ENCODE data around the gene FOXL2. TPM values are rescaled to one million over a fixed set of nuclear protein-coding genes. Genes with fewer than 3 reads are reported as not detected.
"Not testable (repeated sequence)": the region's sequence is repeated elsewhere in the genome, so short reads cannot be mapped to it uniquely, and the experiment has no call there.

FOXL2 gene
- total and polyA plus RNA-seq, 10 donors: not detected

DNA sequence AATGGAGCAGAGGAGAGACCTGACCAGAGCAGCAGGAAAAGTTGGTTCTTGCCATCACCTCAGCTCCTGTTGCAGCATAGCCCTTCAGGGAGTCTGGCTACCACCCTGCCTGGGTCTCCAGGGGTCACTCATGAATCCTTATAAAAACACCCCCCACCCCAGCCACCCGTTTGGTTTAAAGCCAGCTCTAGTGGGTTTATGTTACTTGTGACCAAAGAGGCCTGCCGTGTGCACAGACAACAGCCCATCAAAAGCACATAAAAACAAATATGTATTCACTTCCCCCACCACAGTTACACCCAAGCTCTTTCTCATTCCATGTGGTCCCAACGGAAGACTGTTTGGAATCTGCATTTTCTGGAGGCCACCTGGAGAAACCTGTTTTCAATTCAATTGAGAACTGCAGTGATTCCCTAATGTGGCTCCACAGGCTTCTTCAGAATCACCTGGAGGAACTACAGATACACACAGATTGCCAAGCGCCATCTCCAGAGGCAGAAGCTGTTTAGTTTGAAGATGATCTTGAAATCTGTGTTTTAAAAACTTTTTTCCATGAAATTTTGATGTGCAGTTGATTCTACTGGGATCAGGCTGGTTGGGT, 13.8 kb downstream of the FOXL2 start:
- Histone ChIP-seq H3K27me3 (replicated peaks in 1 of 7) (peaks cover 2 to 78% (median 37%) of the 10 kb centered on the region in 7 donors), H3K4me3 (no peak overlapping the region), H3K27ac (no peak overlapping the region), H3K9me3 (no peaks in the 10 kb centered on the region), H3K36me3 (no peaks in the 10 kb centered on the region), H3K4me1 (peaks cover 21 to 29% (median 27%) of the 10 kb centered on the region in 6 donors)
- intact Hi-C loops (cut with DNase I; ENCODE audit: low total_unique reads): no loop called here
- WGBS, 5 donors: 64 to 84% (median 80%) methylated on average over 4 of the region's 4 CpGs
- no peak for DNase-seq
- TF ChIP-seq, protein P1, sequence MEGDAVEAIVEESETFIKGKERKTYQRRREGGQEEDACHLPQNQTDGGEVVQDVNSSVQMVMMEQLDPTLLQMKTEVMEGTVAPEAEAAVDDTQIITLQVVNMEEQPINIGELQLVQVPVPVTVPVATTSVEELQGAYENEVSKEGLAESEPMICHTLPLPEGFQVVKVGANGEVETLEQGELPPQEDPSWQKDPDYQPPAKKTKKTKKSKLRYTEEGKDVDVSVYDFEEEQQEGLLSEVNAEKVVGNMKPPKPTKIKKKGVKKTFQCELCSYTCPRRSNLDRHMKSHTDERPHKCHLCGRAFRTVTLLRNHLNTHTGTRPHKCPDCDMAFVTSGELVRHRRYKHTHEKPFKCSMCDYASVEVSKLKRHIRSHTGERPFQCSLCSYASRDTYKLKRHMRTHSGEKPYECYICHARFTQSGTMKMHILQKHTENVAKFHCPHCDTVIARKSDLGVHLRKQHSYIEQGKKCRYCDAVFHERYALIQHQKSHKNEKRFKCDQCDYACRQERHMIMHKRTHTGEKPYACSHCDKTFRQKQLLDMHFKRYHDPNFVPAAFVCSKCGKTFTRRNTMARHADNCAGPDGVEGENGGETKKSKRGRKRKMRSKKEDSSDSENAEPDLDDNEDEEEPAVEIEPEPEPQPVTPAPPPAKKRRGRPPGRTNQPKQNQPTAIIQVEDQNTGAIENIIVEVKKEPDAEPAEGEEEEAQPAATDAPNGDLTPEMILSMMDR (IDR thresholded peaks at IDR 0.05 in 8 of 11, conservative IDR thresholded peaks at IDR 0.05 in 3 of 11): no peak
- TF ChIP-seq POLR2A (IDR thresholded peaks at IDR 0.05) (no peak), POLR2AphosphoS5 (IDR thresholded peaks at IDR 0.05) (no peak)

DNA sequence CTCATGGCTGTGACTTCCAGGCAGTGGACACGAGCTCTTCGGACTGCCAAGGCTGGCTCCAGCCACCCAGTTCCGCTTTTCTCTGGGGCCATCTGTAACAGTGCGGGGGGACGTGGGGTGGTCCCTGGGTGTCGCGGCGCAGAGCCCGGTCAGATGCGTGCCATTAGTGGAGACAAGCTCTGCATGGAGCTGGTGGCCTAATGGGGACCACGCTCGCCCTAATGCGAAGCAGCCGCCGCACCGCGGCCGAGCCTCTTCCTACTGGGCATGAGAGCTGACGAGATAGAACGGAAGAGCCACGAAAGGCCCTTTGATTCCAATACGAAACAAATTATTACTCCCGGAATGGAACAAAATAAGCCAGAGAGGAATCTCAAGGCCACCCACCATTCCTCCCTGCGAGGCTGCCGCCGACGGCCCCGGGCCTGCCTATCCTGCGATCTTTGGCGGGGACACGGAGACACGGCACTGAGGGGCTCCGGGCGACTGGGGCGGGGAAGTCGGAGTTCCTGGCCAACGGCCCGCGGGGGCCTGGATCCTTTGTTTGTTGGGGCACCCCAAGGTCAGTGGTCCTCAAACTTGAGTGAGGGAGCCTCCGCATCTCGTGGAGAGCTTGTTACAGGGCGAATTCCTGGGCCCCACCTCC, 18.1 kb downstream of the FOXL2 start:
- H3K9me3 ChIP-seq: no peaks in the 10 kb centered on the region
- TF ChIP-seq, protein P1 (IDR thresholded peaks at IDR 0.05 in 8 of 11, conservative IDR thresholded peaks at IDR 0.05 in 3 of 11): no peak
- TF ChIP-seq POLR2A (IDR thresholded peaks at IDR 0.05) (no peak), POLR2AphosphoS5 (IDR thresholded peaks at IDR 0.05) (no peak)
- H3K4me3 ChIP-seq: no peak overlapping the region
- H3K36me3 ChIP-seq: no peaks in the 10 kb centered on the region
- H3K27ac ChIP-seq: no peak overlapping the region
- H3K4me1 ChIP-seq: no peaks in the 10 kb centered on the region
- DNase-seq: no peak
- intact Hi-C loops (cut with DNase I; ENCODE audit: low total_unique reads): loop anchor here (10.0 kb wide), 1 partner anchor 396 kb away; no protein-coding TSS in a partner anchor
- H3K27me3 ChIP-seq (replicated peaks in 1 of 7): peaks cover 0 to 45% (median 3%) of the 10 kb centered on the region in 7 donors
- WGBS, 5 donors: 93 to 95% (median 94%) methylated on average over 39 to 42 of the region's 42 CpGs

DNA sequence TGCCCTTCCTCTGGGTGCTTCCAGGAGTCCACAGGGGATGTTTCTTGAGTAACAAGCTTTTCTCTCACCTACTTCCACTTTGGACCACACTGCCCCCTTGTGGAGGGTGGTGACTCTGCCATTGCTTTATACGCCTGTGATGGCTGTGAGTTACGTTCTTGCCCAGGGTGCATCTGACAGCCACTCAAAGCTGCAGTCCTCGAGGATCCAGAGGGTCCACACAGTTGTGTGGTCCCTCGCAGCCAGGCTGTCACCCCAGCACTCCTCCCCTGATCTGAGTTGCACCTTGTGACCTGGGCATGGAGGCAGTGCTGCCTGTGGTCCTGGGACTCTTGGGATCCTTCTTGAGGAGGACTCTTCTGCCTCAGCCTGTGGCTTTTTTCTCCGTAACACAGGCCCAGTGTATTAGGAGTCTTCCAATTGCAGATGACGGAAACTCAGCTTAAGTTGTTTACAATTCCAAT, 23.4 kb downstream of the FOXL2 start:
- H3K27me3 ChIP-seq (replicated peaks in 1 of 7): peaks cover 0 to 33% (median 3%) of the 10 kb centered on the region in 7 donors
- no peak overlapping the region for H3K27ac ChIP-seq
- DNase-seq: peak; percentile 91
- H3K4me1 ChIP-seq: peaks cover 0 to 6% (median 4%) of the 10 kb centered on the region in 6 donors
- 26 to 31% (median 28%) methylated on average over 6 of the region's 6 CpGs for WGBS, 5 donors
- H3K36me3 ChIP-seq: no peaks in the 10 kb centered on the region
- H3K9me3 ChIP-seq: no peaks in the 10 kb centered on the region
- H3K4me3 ChIP-seq: no peak overlapping the region
- intact Hi-C loops (cut with DNase I; ENCODE audit: low total_unique reads): loop anchor here (5.0 to 10.0 kb wide), 2 partner anchors 401 to 506 kb away; no protein-coding TSS in a partner anchor
- TF ChIP-seq POLR2AphosphoS5 (IDR thresholded peaks at IDR 0.05) (no peak), POLR2A (IDR thresholded peaks at IDR 0.05) (no peak)
- TF ChIP-seq, protein P1 (IDR thresholded peaks at IDR 0.05 in 8 of 11, conservative IDR thresholded peaks at IDR 0.05 in 3 of 11): peak; percentile 81 to 92 (median 89)

DNA sequence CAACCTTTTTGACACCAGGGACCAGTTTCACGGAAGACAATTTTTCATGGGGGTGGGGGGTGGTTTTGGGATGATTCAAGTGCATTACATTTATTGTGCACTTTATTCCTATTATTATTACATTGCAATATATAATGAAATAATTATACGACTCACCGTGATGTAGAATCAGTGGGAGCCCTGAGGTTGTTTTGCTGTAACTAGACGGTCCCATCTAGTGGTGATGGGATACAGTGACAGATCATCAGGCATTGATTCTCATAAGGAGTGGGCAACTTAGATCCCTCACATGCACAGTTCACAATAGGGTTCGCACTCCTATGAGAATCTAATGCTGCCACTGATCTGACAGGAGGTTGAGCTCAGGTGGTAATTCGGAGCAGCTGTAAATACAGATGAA, 24.5 kb downstream of the FOXL2 start:
- H3K4me3 ChIP-seq, H3K27ac ChIP-seq: not testable (repeated sequence)

More for the DNA sequence above, 24.5 kb downstream of the FOXL2 start:
- 89 to 96% (median 94%) methylated on average over 6 of the region's 6 CpGs for WGBS, 5 donors
- H3K4me1 ChIP-seq, H3K9me3 ChIP-seq, H3K36me3 ChIP-seq, DNase-seq: not testable (repeated sequence)
- intact Hi-C loops (cut with DNase I; ENCODE audit: low total_unique reads): loop anchor here (5.0 to 10.0 kb wide), 2 partner anchors 402 to 505 kb away; no protein-coding TSS in a partner anchor
- H3K27me3 ChIP-seq (replicated peaks in 1 of 7): peaks cover 0 to 34% (median 3%) of the 10 kb centered on the region in 7 donors

All from spleen (tissue), 11 donors.